ENCODE measurements around the gene LRRN3. TPM values are rescaled to one million over a fixed set of nuclear protein-coding genes. Genes with fewer than 3 reads are reported as not detected.

Gene LRRN3
- total and polyA plus RNA-seq, 8 donors: 3.3 to 75.1 (median 49.3) TPM

- H3K27me3 ChIP-seq: no peaks in the 10 kb centered on the region
- H3K27ac ChIP-seq: no peak overlapping the region
- no peak for TF ChIP-seq CTCF (IDR thresholded peaks at IDR 0.05)
- no peaks in the 10 kb centered on the region for H3K36me3 ChIP-seq
- H3K4me3 ChIP-seq: no peak overlapping the region
- no peaks in the 10 kb centered on the region for H3K4me1 ChIP-seq
- ATAC-seq (no peak), DNase-seq (no peak)
- H3K9me3 ChIP-seq: no peaks in the 10 kb centered on the region
- intact Hi-C loops (cut with DNase I): no loop called here
These were observed 12.2 kb downstream of the LRRN3 start for GRCh38 chr7:111103136-111103535.

- Histone ChIP-seq H3K4me3 (no peak overlapping the region), H3K27ac (no peak overlapping the region), H3K4me1 (no peaks in the 10 kb centered on the region), H3K27me3 (no peaks in the 10 kb centered on the region), H3K9me3 (no peaks in the 10 kb centered on the region), H3K36me3 (no peaks in the 10 kb centered on the region)
- ATAC-seq (no peak), DNase-seq (no peak)
- no peak for TF ChIP-seq CTCF (IDR thresholded peaks at IDR 0.05)
- intact Hi-C loops (cut with DNase I): no loop called here
These were observed 12.8 kb downstream of the LRRN3 start for GRCh38 chr7:111103678-111104274.

- intact Hi-C loops (cut with DNase I): no loop called here
- Histone ChIP-seq H3K9me3 (no peaks in the 10 kb centered on the region), H3K27me3 (no peaks in the 10 kb centered on the region), H3K27ac (no peak overlapping the region), H3K4me1 (no peaks in the 10 kb centered on the region), H3K4me3 (no peak overlapping the region), H3K36me3 (no peaks in the 10 kb centered on the region)
- ATAC-seq (no peak), DNase-seq (no peak)
- TF ChIP-seq CTCF (IDR thresholded peaks at IDR 0.05): no peak
These were observed 13.8 kb downstream of the LRRN3 start for GRCh38 chr7:111104710-111105109.

- Histone ChIP-seq H3K4me3 (no peak overlapping the region), H3K4me1 (no peaks in the 10 kb centered on the region), H3K27me3 (no peaks in the 10 kb centered on the region), H3K27ac (no peak overlapping the region), H3K9me3 (no peaks in the 10 kb centered on the region), H3K36me3 (no peaks in the 10 kb centered on the region)
- ATAC-seq (no peak), DNase-seq (no peak)
- no peak for TF ChIP-seq CTCF (IDR thresholded peaks at IDR 0.05)
- intact Hi-C loops (cut with DNase I): no loop called here
These were observed 14.3 kb downstream of the LRRN3 start for GRCh38 chr7:111105269-111105668.

GRCh38 chr7:111107579-111107978 is 16.7 kb downstream of the LRRN3 start:
- peak in 1 of 4 donors; percentile 41 for DNase-seq
- no peaks in the 10 kb centered on the region for H3K9me3 ChIP-seq
- intact Hi-C loops (cut with DNase I): no loop called here

More at GRCh38 chr7:111107579-111107978, 16.7 kb downstream of the LRRN3 start:
- Histone ChIP-seq H3K36me3 (no peaks in the 10 kb centered on the region), H3K4me3 (no peak overlapping the region), H3K4me1 (no peaks in the 10 kb centered on the region), H3K27me3 (no peaks in the 10 kb centered on the region), H3K27ac (no peak overlapping the region)
- no peak for ATAC-seq
- TF ChIP-seq CTCF (IDR thresholded peaks at IDR 0.05): no peak

Data from left lung (tissue), 10 donors.